GM12892 (cell line): ENCODE measurements around the gene PRR33.

Experiments
- POLR2A ChIP-seq: IDR thresholded peaks from 2 replicates; pipeline ENCODE4 v1.6.1; 2011; ENCODE audit warnings: low read depth, low read length, control low read depth
- POLR2AphosphoS5 ChIP-seq: IDR thresholded peaks from 2 replicates; pipeline ENCODE4 v1.6.1; 2011; ENCODE audit warnings: low read depth, low read length, control low read depth
- TAF1 ChIP-seq: IDR thresholded peaks from 2 replicates; pipeline ENCODE4 v1.6.1; 2011; ENCODE audit warnings: low read depth, mild to moderate bottlenecking, control low read depth, low read length, borderline replicate concordance

GRCh38 chr11:1847006-1847735, 44.5 kb downstream of the PRR33 start:
- TF ChIP-seq POLR2AphosphoS5 (no peak), TAF1 (no peak), POLR2A (no peak)
